Stimulated activated CD4-positive, alpha-beta T cell treated with anti-CD3 and anti-CD28 coated beads, TNF-alpha, amount 100 ng/mL, for 48 hours (primary cell): ENCODE measurements around the gene DCTPP1.

Experiments
- DNase-seq, 3 donors: peaks; one replicate each; pipeline ENCODE4 v3.0.0-alpha.2; 2020; ENCODE audit warnings: low read depth in 3 of 3

Gene DCTPP1

GRCh38 chr16:30381291-30382041, 48.4 kb downstream of the DCTPP1 start:
- DNase-seq: no peak

- DNase-seq: no peak
Observed at GRCh38 chr16:30380803-30381208, 49.0 kb downstream of the DCTPP1 start.

GRCh38 chr16:30380072-30380802, 49.6 kb downstream of the DCTPP1 start:
- DNase-seq: no peak

GRCh38 chr16:30379158-30379783, 50.6 kb downstream of the DCTPP1 start:
- no peak for DNase-seq

- DNase-seq: peak; percentile 99 to 100 (median 99)
Observed at GRCh38 chr16:30378236-30379157, 51.3 kb downstream of the DCTPP1 start.

- DNase-seq: peak; percentile 66 to 78 (median 74)
Observed at GRCh38 chr16:30377812-30378235, 52.0 kb downstream of the DCTPP1 start.

- DNase-seq: no peak
Observed at GRCh38 chr16:30377050-30377811, 52.6 kb downstream of the DCTPP1 start.

- DNase-seq: no peak
Observed at GRCh38 chr16:30376461-30376902, 53.3 kb downstream of the DCTPP1 start.

- DNase-seq: no peak
Observed at GRCh38 chr16:30375864-30376263, 54.0 kb downstream of the DCTPP1 start.

GRCh38 chr16:30374538-30374937, 55.3 kb downstream of the DCTPP1 start, which contains the start of gene MYL11:
Gene MYL11 (plus strand): TSS chr16:30374802. CDS start chr16:30374858, 56 bp downstream.
- DNase-seq: no peak
